Epithelial cell of proximal tubule (primary cell): Measurements from ENCODE around the gene PANX1. TPM values are rescaled to one million over a fixed set of nuclear protein-coding genes. Genes with fewer than 3 reads are reported as not detected.

Experiments
- DNase-seq: peaks from one replicate; pipeline ENCODE4 v3.0.0-alpha.2; 2011; ENCODE audit warnings: low read depth
- H3K4me3 ChIP-seq: 2 replicates; pipeline ENCODE4 v1.5.1; 2011; ENCODE audit warnings: low read depth, mild to moderate bottlenecking, low read length
- CTCF ChIP-seq: conservative IDR thresholded peaks from 2 replicates; pipeline ENCODE4 v1.5.1; 2012; ENCODE audit warnings: low read depth, mild to moderate bottlenecking, low read length
- total RNA-seq: library from RNA; depleted of rRNA; stranded (reverse); fragments of >200 nt; gene quantifications from 2 replicates; pipeline ENCODE4 v1.2.3, GENCODE V29; 2015

PANX1 gene
- total RNA-seq, 1 donor from 2014 or later, result 28.9 TPM

- H3K4me3 ChIP-seq, result no peak overlapping the region
- no peak for TF ChIP-seq CTCF
- DNase-seq, result no peak
These were observed 64.6 kb downstream of the PANX1 start for GRCh38 chr11:94193288-94193687.

- no peak for DNase-seq
- no peak for TF ChIP-seq CTCF
- no peak overlapping the region for H3K4me3 ChIP-seq
These were observed 66.1 kb downstream of the PANX1 start for GRCh38 chr11:94194712-94195111.

- no peak for DNase-seq
- H3K4me3 ChIP-seq, result no peak overlapping the region
- no peak for TF ChIP-seq CTCF
These were observed 67.7 kb downstream of the PANX1 start for GRCh38 chr11:94196363-94196762.

GRCh38 chr11:94198718-94199117, 70.1 kb downstream of the PANX1 start:
- TF ChIP-seq CTCF, result no peak
- no peak for DNase-seq
- H3K4me3 ChIP-seq, result no peak overlapping the region

- no peak for DNase-seq
- no peak overlapping the region for H3K4me3 ChIP-seq
- no peak for TF ChIP-seq CTCF
These were observed 70.8 kb downstream of the PANX1 start for GRCh38 chr11:94199136-94200130.

GRCh38 chr11:94201004-94201465, 72.4 kb downstream of the PANX1 start:
- DNase-seq, result peak; percentile 68
- TF ChIP-seq CTCF, result no peak

More at GRCh38 chr11:94201004-94201465, 72.4 kb downstream of the PANX1 start:
- H3K4me3 ChIP-seq, result no peak overlapping the region
